GM12878 (cell line): ENCODE data around the gene PSMC3IP. TPM values are rescaled to one million over a fixed set of nuclear protein-coding genes. Genes with fewer than 3 reads are reported as not detected.

Source experiments
- ATAC-seq: fragments of 200-7000 bp; cut with Tn5 transposase; 3 replicates; pipeline ENCODE4 v1.9.1; 2020; ENCODE audit warnings: mild to moderate bottlenecking, moderate library complexity
- BruUV-seq: library from RNA; stranded (reverse); fragments of 400-500 nt; replicated peaks from 2 replicates; lab custom pipeline; 2021; lab: Mats Ljungman, UMichigan
- CTCF ChIA-PET: fragments of 300-600 bp; sonication (Branson Sonifier 250); formaldehyde crosslinking; extraction: SDS; loops from one replicate; lab custom pipeline; 2021; ENCODE audit warnings: inconsistent platforms; lab: Yijun Ruan, JAX
- POLR2A ChIA-PET: fragments of 350-600 bp; formaldehyde crosslinking; extraction: SDS; loops from one replicate; lab custom pipeline; 2021; ENCODE audit warnings: inconsistent platforms; lab: Charles Lee
- RAD21 ChIA-PET: fragments of 300-600 bp; sonication (Branson Sonifier 250); formaldehyde crosslinking; loops from one replicate; lab custom pipeline; 2023; ENCODE audit warnings: antibody characterized with exemption; ENCODE audit not compliant: unreplicated experiment; lab: Charles Lee
- SMC1A ChIA-PET: fragments of 300-600 bp; sonication (Branson Sonifier 250); formaldehyde crosslinking; loops from one replicate; lab custom pipeline; 2023; ENCODE audit not compliant: unreplicated experiment, uncharacterized antibody; lab: Charles Lee
- DNase-seq: peaks from one replicate; pipeline ENCODE4 v3.0.0-alpha.2; 2011; ENCODE audit warnings: low read depth, low spot score
- FAIRE-seq: peaks from 3 replicates; lab custom pipeline; 2011; peaks lifted over from hg19 to GRCh38; lab: Jason Lieb, UNC
- H2AFZ ChIP-seq: 2 replicates; pipeline ENCODE4 v1.6.0; 2011; ENCODE audit warnings: low read depth, low read length, control low read depth; ENCODE audit not compliant: control insufficient read depth
- H3K27ac ChIP-seq: 2 replicates; pipeline ENCODE4 v1.5.1; 2011; ENCODE audit warnings: control low read depth; ENCODE audit not compliant: control insufficient read depth, insufficient read depth
- H3K27me3 ChIP-seq, 2 experiments: replicated peaks in 1 of 2; 2 replicates each; pipeline versions ENCODE4 v1.6.0 to v1.6.1; 2011; ENCODE audit warnings: low read length in 1 of 2; ENCODE audit not compliant: control insufficient read depth in 2 of 2, insufficient read depth in 2 of 2
- H3K36me3 ChIP-seq, 2 experiments: 2 replicates each; pipeline ENCODE4 v1.5.1; 2011; ENCODE audit warnings: low read length in 1 of 2; ENCODE audit not compliant: control insufficient read depth in 2 of 2, insufficient read depth in 2 of 2
- H3K4me1 ChIP-seq: 2 replicates; pipeline ENCODE4 v1.6.1; 2011; ENCODE audit warnings: mild to moderate bottlenecking, low read length, moderate library complexity, mixed read lengths; ENCODE audit not compliant: control insufficient read depth, insufficient read depth
- H3K4me2 ChIP-seq: 2 replicates; pipeline ENCODE4 v1.6.0; 2011; ENCODE audit warnings: control low read depth; ENCODE audit not compliant: control insufficient read depth, insufficient read depth
- H3K4me3 ChIP-seq: fragments of 200-600 bp; sonication (generic); 2 replicates; pipeline ENCODE4 v1.5.1; 2016
- H3K79me2 ChIP-seq: 2 replicates; pipeline ENCODE4 v1.6.0; 2011; ENCODE audit warnings: low read length; ENCODE audit not compliant: control insufficient read depth, insufficient read depth
- H3K9ac ChIP-seq: 2 replicates; pipeline ENCODE4 v1.8.0; 2011; ENCODE audit warnings: low read length, control low read depth, mixed read lengths; ENCODE audit not compliant: control insufficient read depth, insufficient read depth
- H3K9me3 ChIP-seq: replicated peaks from 3 replicates; pipeline ENCODE4 v1.5.1; 2011; ENCODE audit warnings: mild to moderate bottlenecking, low read length; ENCODE audit not compliant: control insufficient read depth, insufficient read depth
- H4K20me1 ChIP-seq: 2 replicates; pipeline ENCODE4 v1.6.0; 2011; ENCODE audit not compliant: control insufficient read depth, insufficient read depth
- BCL3 ChIP-seq: IDR thresholded peaks from 2 replicates; pipeline ENCODE4 v1.6.1; 2011; ENCODE audit warnings: borderline replicate concordance, low read depth, mild to moderate bottlenecking, moderate library complexity, low read length; ENCODE audit not compliant: insufficient read depth, poor library complexity, severe bottlenecking
- CBFB ChIP-seq: IDR thresholded peaks from 2 replicates; pipeline ENCODE4 v1.6.1; 2016; ENCODE audit warnings: antibody characterized with exemption, low read depth
- CHD1 ChIP-seq: IDR thresholded peaks from 2 replicates; pipeline ENCODE4 v1.6.1; 2012; ENCODE audit warnings: low read depth, low read length, improper control_type of control experiment
- DPF2 ChIP-seq: fragments of 450-650 bp; IDR thresholded peaks from 2 replicates; pipeline ENCODE4 v1.6.1; 2017; ENCODE audit warnings: mild to moderate bottlenecking
- EGR1 ChIP-seq, 2 experiments: IDR thresholded peaks; 1 replicate in 1 of 2; 2 replicates in 1 of 2; pipeline ENCODE4 v1.6.1; 2011 to 2012; ENCODE audit warnings: low read depth in 2 of 2, low read length in 2 of 2, borderline replicate concordance in 1 of 2, mild to moderate bottlenecking in 1 of 2, moderate library complexity in 1 of 2
- HCFC1 ChIP-seq: fragments of 150-350 bp; IDR thresholded peaks from 2 replicates; pipeline ENCODE4 v1.6.1; 2014; ENCODE audit warnings: low read length
- IKZF1 ChIP-seq: fragments of 450-650 bp; conservative IDR thresholded peaks from 2 replicates; pipeline ENCODE4 v1.6.1; 2017; ENCODE audit warnings: antibody characterized with exemption, mild to moderate bottlenecking
- IKZF2 ChIP-seq, 2 experiments: fragments of 450-650 bp; IDR thresholded peaks; 2 replicates each; pipeline ENCODE4 v1.6.1; 2017; ENCODE audit warnings: mild to moderate bottlenecking in 2 of 2, moderate library complexity in 2 of 2
- NKRF ChIP-seq: fragments of 450-650 bp; conservative IDR thresholded peaks from 2 replicates; pipeline ENCODE4 v1.6.1; 2017; ENCODE audit warnings: mild to moderate bottlenecking, moderate library complexity
- NR2F1 ChIP-seq: fragments of 450-650 bp; conservative IDR thresholded peaks from 2 replicates; pipeline ENCODE4 v1.6.1; 2017; ENCODE audit warnings: mild to moderate bottlenecking
- SMAD1 ChIP-seq: fragments of 450-650 bp; IDR thresholded peaks from 2 replicates; pipeline ENCODE4 v1.6.1; 2018; ENCODE audit warnings: mild to moderate bottlenecking, low read depth; ENCODE audit not compliant: partially characterized antibody
- SREBF2 ChIP-seq: IDR thresholded peaks from 2 replicates; pipeline ENCODE4 v1.6.1; 2012; ENCODE audit warnings: mild to moderate bottlenecking, low read length
- SRF ChIP-seq, 2 experiments: IDR thresholded peaks; 2 replicates each; pipeline ENCODE4 v1.6.1; 2011; ENCODE audit warnings: low read depth in 2 of 2, low read length in 2 of 2, mild to moderate bottlenecking in 1 of 2, moderate library complexity in 1 of 2
- ZNF24 ChIP-seq: fragments of 450-650 bp; IDR thresholded peaks from 2 replicates; pipeline ENCODE4 v1.6.1; 2017; ENCODE audit warnings: antibody characterized with exemption, mild to moderate bottlenecking
- ZNF274 ChIP-seq: IDR thresholded peaks from one replicate; pipeline ENCODE4 v1.8.0; 2011; ENCODE audit not compliant: insufficient read length, insufficient read depth
- ZNF622 ChIP-seq: fragments of 450-650 bp; IDR thresholded peaks from 2 replicates; pipeline ENCODE4 v1.6.1; 2017; ENCODE audit warnings: mild to moderate bottlenecking, inconsistent platforms
- WGBS: methylation state at CpG from one replicate; pipeline ENCODE4 v1.1.6; 2016; ENCODE audit warnings: low lambda C conversion rate; ENCODE audit not compliant: insufficient replicate concordance, insufficient coverage; ENCODE audit errors: missing lambda C conversion rate; 5-methylcytosine and 5-hydroxymethylcytosine counted together
- in situ Hi-C: fragments of 300-500 bp; cut with MboI; formaldehyde crosslinking; loops from 9 replicates; pipeline ENCODE4 v1.14.3; 2018; ENCODE audit warnings: mixed read lengths
- intact Hi-C: fragments of 100-400 bp; cut with micrococcal nuclease; formaldehyde crosslinking; loops from one replicate; pipeline ENCODE4 v1.14.2; 2022; ENCODE audit not compliant: unreplicated experiment
- polyA plus RNA-seq, 11 experiments: library from polyadenylated mRNA; depleted of rRNA in 4 of 11; unstranded in 6 of 11; stranded (reverse) in 5 of 11; fragments of >200 nt; fragmentation: Nextera tagmentation in 4 of 11; fragmentation: Illumina TruSeq in 1 of 11; extraction: Ambion mirVana in 4 of 11; extraction: Trizol in 1 of 11; gene quantifications; 1 replicate in 1 of 11; 2 replicates in 10 of 11; pipeline versions ENCODE4 v1.2.1 to v1.2.3, GENCODE V29; 2011 to 2016; ENCODE audit warnings: inconsistent platforms in 2 of 11, missing spikeins in 2 of 11, low read depth in 1 of 11
- total RNA-seq, 4 experiments: library from RNA; depleted of rRNA in 3 of 4; stranded (reverse); fragments of >200 nt in 3 of 4; fragmentation: Illumina TruSeq in 1 of 4; extraction: Trizol in 1 of 4; gene quantifications; 2 replicates each; pipeline versions ENCODE4 v1.2.1 to v1.2.3, GENCODE V29; 2013 to 2021
- TF ChIP-seq, protein P1 (sequence below): fragments of 450-650 bp; IDR thresholded peaks from 2 replicates; pipeline ENCODE4 v1.6.1; 2017; ENCODE audit warnings: antibody characterized with exemption, mild to moderate bottlenecking, moderate library complexity

Gene PSMC3IP
- total and polyA plus RNA-seq, 10 of the 15 experiments (the other 5 are each of a cell fraction or from before 2014, with no cell fraction given), result 6.8 to 34.5 (median 17.7) TPM

- TF ChIP-seq IKZF2 (IDR thresholded peaks at IDR 0.05) (peak; percentile 77 to 85), SREBF2 (no peak)
Observed at GRCh38 chr17:42561897-42562387, 15.6 kb downstream of the PSMC3IP start, which contains the start of gene COASY (continued).

GRCh38 chr17:42560246-42560645 is 17.3 kb downstream of the PSMC3IP start:
- DNase-seq (no peak), ATAC-seq (no peak), FAIRE-seq (no peak)
- H3K27me3 ChIP-seq, result no peaks in the 10 kb centered on the region
- H3K9me3 ChIP-seq, result no peaks in the 10 kb centered on the region
- in situ Hi-C loops (no loop called here), intact Hi-C loops (no loop called here)
- H3K4me3 ChIP-seq, result no peak overlapping the region
- peaks cover 17% of the 10 kb centered on the region for H3K4me1 ChIP-seq
- ChIA-PET POLR2A (interaction anchor here (0.7 kb wide), 1 partner anchor 509 kb away, joined by 3 read pairs; no protein-coding TSS in a partner anchor), RAD21 (no interaction called here), CTCF (interaction anchor here (1.0 kb wide), 1 partner anchor 12 kb away, joined by 3 read pairs; no protein-coding TSS in a partner anchor), SMC1A (interaction anchor here (0.6 kb wide), 1 partner anchor 133 kb away, joined by 3 read pairs; no protein-coding TSS in a partner anchor)
- H3K4me2 ChIP-seq, result no peak overlapping the region
- H3K9ac ChIP-seq, result no peak overlapping the region
- peaks cover 10 to 12% of the 10 kb centered on the region in 2 experiments; a peak in 3 of 4 replicates for H3K36me3 ChIP-seq
- H3K79me2 ChIP-seq, result peaks cover 34% of the 10 kb centered on the region
- no peaks in the 10 kb centered on the region for H4K20me1 ChIP-seq
- H2AFZ ChIP-seq, result no peak overlapping the region
- BruUV-seq, result no TSS peak
- no peak overlapping the region for H3K27ac ChIP-seq
- WGBS, result 100% methylated on average over 3 of the region's 3 CpGs
- TF ChIP-seq, protein P1, sequence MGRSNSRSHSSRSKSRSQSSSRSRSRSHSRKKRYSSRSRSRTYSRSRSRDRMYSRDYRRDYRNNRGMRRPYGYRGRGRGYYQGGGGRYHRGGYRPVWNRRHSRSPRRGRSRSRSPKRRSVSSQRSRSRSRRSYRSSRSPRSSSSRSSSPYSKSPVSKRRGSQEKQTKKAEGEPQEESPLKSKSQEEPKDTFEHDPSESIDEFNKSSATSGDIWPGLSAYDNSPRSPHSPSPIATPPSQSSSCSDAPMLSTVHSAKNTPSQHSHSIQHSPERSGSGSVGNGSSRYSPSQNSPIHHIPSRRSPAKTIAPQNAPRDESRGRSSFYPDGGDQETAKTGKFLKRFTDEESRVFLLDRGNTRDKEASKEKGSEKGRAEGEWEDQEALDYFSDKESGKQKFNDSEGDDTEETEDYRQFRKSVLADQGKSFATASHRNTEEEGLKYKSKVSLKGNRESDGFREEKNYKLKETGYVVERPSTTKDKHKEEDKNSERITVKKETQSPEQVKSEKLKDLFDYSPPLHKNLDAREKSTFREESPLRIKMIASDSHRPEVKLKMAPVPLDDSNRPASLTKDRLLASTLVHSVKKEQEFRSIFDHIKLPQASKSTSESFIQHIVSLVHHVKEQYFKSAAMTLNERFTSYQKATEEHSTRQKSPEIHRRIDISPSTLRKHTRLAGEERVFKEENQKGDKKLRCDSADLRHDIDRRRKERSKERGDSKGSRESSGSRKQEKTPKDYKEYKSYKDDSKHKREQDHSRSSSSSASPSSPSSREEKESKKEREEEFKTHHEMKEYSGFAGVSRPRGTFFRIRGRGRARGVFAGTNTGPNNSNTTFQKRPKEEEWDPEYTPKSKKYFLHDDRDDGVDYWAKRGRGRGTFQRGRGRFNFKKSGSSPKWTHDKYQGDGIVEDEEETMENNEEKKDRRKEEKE, result no peak
- no peak for TF ChIP-seq CBFB
- TF ChIP-seq EGR1 (IDR thresholded peaks at IDR 0.05; ENCODE audit: borderline replicate concordance in 1 of 2, low read depth in 2 of 2, low read length in 2 of 2), result no peak
- TF ChIP-seq NKRF, result no peak
- no peak for TF ChIP-seq IKZF2 (IDR thresholded peaks at IDR 0.05)
- TF ChIP-seq SRF (IDR thresholded peaks at IDR 0.05; ENCODE audit: low read depth in 2 of 2, low read length in 2 of 2), result no peak
- TF ChIP-seq ZNF274, result no peak
- no peak for TF ChIP-seq HCFC1
- TF ChIP-seq NR2F1, result no peak
- no peak for TF ChIP-seq DPF2
- no peak for TF ChIP-seq ZNF24
- no peak for TF ChIP-seq CHD1
- no peak for TF ChIP-seq IKZF1
- no peak for TF ChIP-seq SMAD1
- no peak for TF ChIP-seq BCL3
- TF ChIP-seq ZNF622, result no peak
